H7 (cell line): ENCODE data around the gene PNPLA5. TPM values are rescaled to one million over a fixed set of nuclear protein-coding genes. Genes with fewer than 3 reads are reported as not detected.

ENCODE experiments used
- DNase-seq: peaks from one replicate; pipeline ENCODE4 v3.0.0; 2012
- H3K27me3 ChIP-seq: 2 replicates; pipeline ENCODE4 v1.6.0; 2011; ENCODE audit warnings: mild to moderate bottlenecking, low read length; ENCODE audit not compliant: control insufficient read depth, insufficient read depth
- H3K36me3 ChIP-seq: replicated peaks from 2 replicates; pipeline ENCODE4 v1.5.1; 2011; ENCODE audit warnings: low read length; ENCODE audit not compliant: control insufficient read depth, insufficient read depth
- H3K4me3 ChIP-seq: 2 replicates; pipeline ENCODE4 v1.5.1; 2011; ENCODE audit warnings: low read depth, mild to moderate bottlenecking, control low read depth, low read length, moderate library complexity; ENCODE audit not compliant: insufficient read depth
- total RNA-seq: library from RNA; depleted of rRNA; stranded (reverse); fragments of >200 nt; shearing (Covaris generic); gene quantifications from 2 replicates; pipeline ENCODE4 v1.2.3, GENCODE V29; 2014

Gene PNPLA5
- total RNA-seq, 1 experiment from 2014 or later = 2.2 TPM

GRCh38 chr22:43848366-43849171, 43.2 kb downstream of the PNPLA5 start:
- DNase-seq = peak; percentile 82
- H3K4me3 ChIP-seq = no peak overlapping the region
- no peaks in the 10 kb centered on the region; the same call in 1 of the 2 replicates for H3K36me3 ChIP-seq
- H3K27me3 ChIP-seq = no peaks in the 10 kb centered on the region

GRCh38 chr22:43847376-43848289, 44.2 kb downstream of the PNPLA5 start:
- DNase-seq = no peak
- H3K27me3 ChIP-seq = no peaks in the 10 kb centered on the region
- H3K36me3 ChIP-seq = no peaks in the 10 kb centered on the region; the same call in 1 of the 2 replicates
- H3K4me3 ChIP-seq = no peak overlapping the region

GRCh38 chr22:43846966-43847365, 44.8 kb downstream of the PNPLA5 start:
- no peak for DNase-seq
- no peak overlapping the region for H3K4me3 ChIP-seq
- no peaks in the 10 kb centered on the region for H3K27me3 ChIP-seq
- H3K36me3 ChIP-seq = no peaks in the 10 kb centered on the region; the same call in 1 of the 2 replicates

GRCh38 chr22:43845981-43846380, 45.8 kb downstream of the PNPLA5 start:
- no peaks in the 10 kb centered on the region for H3K27me3 ChIP-seq
- no peaks in the 10 kb centered on the region for H3K36me3 ChIP-seq
- no peak overlapping the region for H3K4me3 ChIP-seq
- no peak for DNase-seq

GRCh38 chr22:43844560-43845545, 47.0 kb downstream of the PNPLA5 start:
- H3K4me3 ChIP-seq = no peak overlapping the region
- no peaks in the 10 kb centered on the region for H3K36me3 ChIP-seq
- H3K27me3 ChIP-seq = no peaks in the 10 kb centered on the region
- DNase-seq = no peak

- Histone ChIP-seq H3K36me3 (no peaks in the 10 kb centered on the region; the same call in 1 of the 2 replicates), H3K4me3 (no peak overlapping the region), H3K27me3 (no peaks in the 10 kb centered on the region)
- DNase-seq = no peak
These were observed 47.9 kb downstream of the PNPLA5 start for GRCh38 chr22:43843783-43844530.

GRCh38 chr22:43841742-43842141, 50.1 kb downstream of the PNPLA5 start:
- Histone ChIP-seq H3K27me3 (no peaks in the 10 kb centered on the region), H3K36me3 (peaks cover 6% of the 10 kb centered on the region), H3K4me3 (no peak overlapping the region)
- DNase-seq = no peak

- DNase-seq = no peak
- Histone ChIP-seq H3K27me3 (no peaks in the 10 kb centered on the region), H3K36me3 (peaks cover 6% of the 10 kb centered on the region), H3K4me3 (no peak overlapping the region)
These were observed 51.0 kb downstream of the PNPLA5 start for GRCh38 chr22:43840851-43841250.

- H3K27me3 ChIP-seq = no peaks in the 10 kb centered on the region
- H3K36me3 ChIP-seq = peaks cover 8% of the 10 kb centered on the region
- no peak for DNase-seq
- no peak overlapping the region for H3K4me3 ChIP-seq
These were observed 51.4 kb downstream of the PNPLA5 start for GRCh38 chr22:43840431-43840830.

GRCh38 chr22:43839781-43840180, 52.0 kb downstream of the PNPLA5 start:
- Histone ChIP-seq H3K4me3 (no peak overlapping the region), H3K36me3 (peaks cover 8% of the 10 kb centered on the region), H3K27me3 (no peaks in the 10 kb centered on the region)
- DNase-seq = no peak

- peaks cover 8% of the 10 kb centered on the region for H3K36me3 ChIP-seq
- no peak overlapping the region for H3K4me3 ChIP-seq
- no peak for DNase-seq
- no peaks in the 10 kb centered on the region for H3K27me3 ChIP-seq
These were observed 53.1 kb downstream of the PNPLA5 start for GRCh38 chr22:43838571-43839307.

- Histone ChIP-seq H3K36me3 (peaks cover 8% of the 10 kb centered on the region), H3K27me3 (no peaks in the 10 kb centered on the region), H3K4me3 (no peak overlapping the region)
- no peak for DNase-seq
These were observed 53.7 kb downstream of the PNPLA5 start for GRCh38 chr22:43838161-43838560.

- DNase-seq = no peak
- Histone ChIP-seq H3K36me3 (peaks cover 8% of the 10 kb centered on the region), H3K27me3 (no peaks in the 10 kb centered on the region), H3K4me3 (no peak overlapping the region)
These were observed 54.1 kb downstream of the PNPLA5 start for GRCh38 chr22:43837666-43838065.
